ENCODE results near the gene HSP90B1. TPM values are rescaled to one million over a fixed set of nuclear protein-coding genes. Genes with fewer than 3 reads are reported as not detected.

Gene HSP90B1
- total RNA-seq, 3 donors from 2014 or later (not counting 1 experiment from before 2014, with no cell fraction given), result 282 to 390 (median 389) TPM

GRCh38 chr12:103912069-103912468, 18.1 kb upstream of the HSP90B1 start:
- no peak overlapping the region for H3K27ac Mint-ChIP-seq
- peaks cover 5 to 28% of the 10 kb centered on the region in 2 donors for H3K27me3 Mint-ChIP-seq (ENCODE audit: low read depth in 2 of 2)
- no peak overlapping the region for H3K4me3 Mint-ChIP-seq
- no peaks in the 10 kb centered on the region for H3K9me3 ChIP-seq (ENCODE audit: control insufficient read depth, insufficient read depth, low read length)
- no peak overlapping the region for H3K4me3 ChIP-seq (ENCODE audit: low read length)
- H3K36me3 ChIP-seq (ENCODE audit: control insufficient read depth, insufficient read depth, low read length), result no peaks in the 10 kb centered on the region
- intact Hi-C loops (cut with micrococcal nuclease), result no loop called here
- H3K27ac ChIP-seq (ENCODE audit: low read length), result no peak overlapping the region
- H3K27me3 ChIP-seq (ENCODE audit: control insufficient read depth, insufficient read depth, low read length), result no peaks in the 10 kb centered on the region
- DNase-seq (no peak), ATAC-seq (no peak)
- 88% methylated on average over 1 of the region's 1 CpG for WGBS (ENCODE audit: insufficient coverage)
- no peaks in the 10 kb centered on the region for H3K4me1 Mint-ChIP-seq
- H3K9me3 Mint-ChIP-seq, result no peaks in the 10 kb centered on the region
- H3K36me3 Mint-ChIP-seq, result no peaks in the 10 kb centered on the region
- no peaks in the 10 kb centered on the region for H3K4me1 ChIP-seq (ENCODE audit: control insufficient read depth, insufficient read depth, low read length)
- TF ChIP-seq, protein P1, sequence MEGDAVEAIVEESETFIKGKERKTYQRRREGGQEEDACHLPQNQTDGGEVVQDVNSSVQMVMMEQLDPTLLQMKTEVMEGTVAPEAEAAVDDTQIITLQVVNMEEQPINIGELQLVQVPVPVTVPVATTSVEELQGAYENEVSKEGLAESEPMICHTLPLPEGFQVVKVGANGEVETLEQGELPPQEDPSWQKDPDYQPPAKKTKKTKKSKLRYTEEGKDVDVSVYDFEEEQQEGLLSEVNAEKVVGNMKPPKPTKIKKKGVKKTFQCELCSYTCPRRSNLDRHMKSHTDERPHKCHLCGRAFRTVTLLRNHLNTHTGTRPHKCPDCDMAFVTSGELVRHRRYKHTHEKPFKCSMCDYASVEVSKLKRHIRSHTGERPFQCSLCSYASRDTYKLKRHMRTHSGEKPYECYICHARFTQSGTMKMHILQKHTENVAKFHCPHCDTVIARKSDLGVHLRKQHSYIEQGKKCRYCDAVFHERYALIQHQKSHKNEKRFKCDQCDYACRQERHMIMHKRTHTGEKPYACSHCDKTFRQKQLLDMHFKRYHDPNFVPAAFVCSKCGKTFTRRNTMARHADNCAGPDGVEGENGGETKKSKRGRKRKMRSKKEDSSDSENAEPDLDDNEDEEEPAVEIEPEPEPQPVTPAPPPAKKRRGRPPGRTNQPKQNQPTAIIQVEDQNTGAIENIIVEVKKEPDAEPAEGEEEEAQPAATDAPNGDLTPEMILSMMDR (IDR thresholded peaks at IDR 0.05), result no peak

DNA sequence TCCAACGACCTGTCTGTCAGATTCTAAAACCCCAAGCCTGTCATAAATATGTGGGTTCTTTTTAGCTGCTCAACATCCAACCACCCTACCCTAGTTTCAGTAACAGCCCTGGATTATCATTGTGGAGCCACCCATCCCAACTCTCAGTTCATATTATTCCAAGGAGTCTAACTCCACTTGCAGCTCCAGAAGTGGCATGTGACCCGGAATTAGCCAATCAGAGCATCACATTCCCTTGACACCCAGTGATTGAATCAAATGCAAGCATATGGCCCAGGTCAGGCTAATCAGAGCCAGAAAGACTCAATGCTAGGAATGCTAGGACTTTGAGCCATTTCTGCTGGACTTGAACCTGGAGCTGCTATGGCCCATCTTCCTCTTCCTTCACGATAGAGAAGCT, 17.1 kb upstream of the HSP90B1 start:
- 88% methylated on average over 3 of the region's 3 CpGs for WGBS (ENCODE audit: insufficient coverage)
- no peaks in the 10 kb centered on the region for H3K27me3 ChIP-seq (ENCODE audit: control insufficient read depth, insufficient read depth, low read length)
- Mint-ChIP-seq H3K4me1 (no peaks in the 10 kb centered on the region), H3K9me3 (peaks cover 0 to 3% of the 10 kb centered on the region in 2 donors), H3K4me3 (no peak overlapping the region), H3K27ac (no peak overlapping the region), H3K36me3 (no peaks in the 10 kb centered on the region), H3K27me3 (ENCODE audit: low read depth in 2 of 2) (peaks cover 5 to 28% of the 10 kb centered on the region in 2 donors)
- H3K9me3 ChIP-seq (ENCODE audit: control insufficient read depth, insufficient read depth, low read length), result no peaks in the 10 kb centered on the region
- TF ChIP-seq, protein P1 (IDR thresholded peaks at IDR 0.05), result no peak
- no peak for DNase-seq
- no peak for ATAC-seq
- intact Hi-C loops (cut with micrococcal nuclease), result no loop called here
- no peak overlapping the region for H3K4me3 ChIP-seq (ENCODE audit: low read length)
- no peak overlapping the region for H3K27ac ChIP-seq (ENCODE audit: low read length)
- no peaks in the 10 kb centered on the region for H3K36me3 ChIP-seq (ENCODE audit: control insufficient read depth, insufficient read depth, low read length)
- H3K4me1 ChIP-seq (ENCODE audit: control insufficient read depth, insufficient read depth, low read length), result no peaks in the 10 kb centered on the region

DNA sequence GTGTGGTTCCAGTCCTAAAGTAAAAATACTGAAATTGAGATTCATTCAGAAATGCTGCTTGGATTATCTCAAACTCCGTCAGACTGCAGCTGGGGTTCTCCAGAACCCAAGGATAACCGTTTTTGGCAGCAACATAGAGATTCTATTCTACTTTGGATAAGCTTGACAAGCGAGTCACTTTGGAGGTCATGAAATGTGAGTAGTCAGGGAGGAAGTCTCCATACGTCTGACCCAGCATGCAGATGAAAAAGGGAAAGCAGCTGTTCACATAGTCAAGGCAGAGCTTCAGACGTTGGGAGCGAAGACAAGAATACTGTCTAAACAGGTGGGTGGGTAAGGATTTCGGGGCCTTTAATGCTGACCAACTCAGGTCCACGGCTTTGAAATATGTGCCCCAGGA, 14.9 kb upstream of the HSP90B1 start:
- Histone ChIP-seq H3K4me1 (ENCODE audit: control insufficient read depth, insufficient read depth, low read length) (no peaks in the 10 kb centered on the region), H3K4me3 (ENCODE audit: low read length) (no peak overlapping the region), H3K27me3 (ENCODE audit: control insufficient read depth, insufficient read depth, low read length) (no peaks in the 10 kb centered on the region), H3K36me3 (ENCODE audit: control insufficient read depth, insufficient read depth, low read length) (no peaks in the 10 kb centered on the region), H3K27ac (ENCODE audit: low read length) (no peak overlapping the region), H3K9me3 (ENCODE audit: control insufficient read depth, insufficient read depth, low read length) (no peaks in the 10 kb centered on the region)
- no peaks in the 10 kb centered on the region for H3K36me3 Mint-ChIP-seq
- intact Hi-C loops (cut with micrococcal nuclease), result no loop called here
- no peak overlapping the region for H3K27ac Mint-ChIP-seq
- no peak for ATAC-seq
- TF ChIP-seq, protein P1 (IDR thresholded peaks at IDR 0.05), result no peak
- 85% methylated on average over 8 of the region's 8 CpGs for WGBS (ENCODE audit: insufficient coverage)
- no peak for DNase-seq
- H3K27me3 Mint-ChIP-seq (ENCODE audit: low read depth in 2 of 2), result peaks cover 0 to 12% of the 10 kb centered on the region in 2 donors
- no peak overlapping the region for H3K4me3 Mint-ChIP-seq
- H3K9me3 Mint-ChIP-seq, result peaks cover 0 to 3% of the 10 kb centered on the region in 2 donors
- no peaks in the 10 kb centered on the region for H3K4me1 Mint-ChIP-seq

- H3K4me1 Mint-ChIP-seq, result no peaks in the 10 kb centered on the region
Measured at GRCh38 chr12:103917873-103918272, 12.3 kb upstream of the HSP90B1 start.

More at GRCh38 chr12:103917873-103918272, 12.3 kb upstream of the HSP90B1 start:
- Histone ChIP-seq H3K4me1 (ENCODE audit: control insufficient read depth, insufficient read depth, low read length) (no peaks in the 10 kb centered on the region), H3K36me3 (ENCODE audit: control insufficient read depth, insufficient read depth, low read length) (no peaks in the 10 kb centered on the region), H3K27me3 (ENCODE audit: control insufficient read depth, insufficient read depth, low read length) (no peaks in the 10 kb centered on the region), H3K9me3 (ENCODE audit: control insufficient read depth, insufficient read depth, low read length) (no peaks in the 10 kb centered on the region), H3K27ac (ENCODE audit: low read length) (no peak overlapping the region), H3K4me3 (ENCODE audit: low read length) (no peak overlapping the region)
- Mint-ChIP-seq H3K36me3 (no peaks in the 10 kb centered on the region), H3K27me3 (ENCODE audit: low read depth in 2 of 2) (no peaks in the 10 kb centered on the region), H3K9me3 (peaks cover 0 to 3% of the 10 kb centered on the region in 2 donors), H3K27ac (no peak overlapping the region), H3K4me3 (no peak overlapping the region)
- TF ChIP-seq, protein P1 (IDR thresholded peaks at IDR 0.05), result no peak
- 100% methylated on average over 1 of the region's 3 CpGs for WGBS (ENCODE audit: insufficient coverage)
- intact Hi-C loops (cut with micrococcal nuclease), result no loop called here
- ATAC-seq, result no peak
- no peak for DNase-seq
